Measurements from ENCODE around the gene SMIM41.

SMIM41 gene

DNA sequence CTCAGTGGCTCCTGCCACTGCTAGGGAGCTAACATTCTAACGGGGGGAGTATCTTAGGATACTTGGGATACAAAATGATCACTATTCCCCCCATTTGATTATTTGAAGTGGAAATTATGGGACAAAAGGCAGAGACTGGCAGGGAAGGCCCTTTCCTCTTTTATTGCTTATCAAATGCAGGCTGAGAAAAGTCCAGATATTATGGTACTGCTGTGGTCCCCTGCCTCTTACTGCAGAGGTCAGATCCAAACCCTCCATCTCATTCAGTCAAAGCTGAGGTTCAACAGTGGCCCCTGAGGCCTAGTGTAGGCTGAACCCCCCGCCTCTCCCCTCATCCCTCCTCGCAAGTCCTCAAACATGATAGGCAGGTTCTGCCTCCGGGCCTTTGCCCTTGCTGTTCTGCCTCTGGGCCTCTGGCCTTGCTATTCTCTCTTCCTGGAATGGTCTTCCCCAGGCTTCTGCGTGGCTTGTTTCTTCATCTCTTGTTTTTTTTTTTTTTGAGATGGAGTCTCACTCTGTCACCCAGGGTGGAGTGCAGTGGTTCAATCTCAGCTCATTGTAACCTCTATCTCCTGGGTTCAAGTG is 78.2 kb downstream of the SMIM41 start:
- H3K27ac ChIP-seq: peak overlapping the region; percentile 100
- DNase-seq (ENCODE audit: low read depth, low spot score): no peak
